Esophagus muscularis mucosa (tissue), 3 donors: ENCODE data around the gene THRB.

Experiments used
- POLR2A ChIP-seq: fragments of 450-650 bp; IDR thresholded peaks from one replicate; pipeline ENCODE4 v1.6.1; 2017; ENCODE audit warnings: antibody characterized with exemption, moderate library complexity, mild to moderate bottlenecking, low read depth
- TF ChIP-seq, protein P1 (sequence below), 3 experiments: fragments of 200-600 bp in 2 of 3; fragments of 450-650 bp in 1 of 3; sonication (generic) in 2 of 3; IDR thresholded peaks; one replicate each; pipeline ENCODE4 v1.5.1; 2017 to 2019; ENCODE audit warnings: antibody characterized with exemption in 3 of 3, mild to moderate bottlenecking in 2 of 3, moderate library complexity in 1 of 3

DNA sequence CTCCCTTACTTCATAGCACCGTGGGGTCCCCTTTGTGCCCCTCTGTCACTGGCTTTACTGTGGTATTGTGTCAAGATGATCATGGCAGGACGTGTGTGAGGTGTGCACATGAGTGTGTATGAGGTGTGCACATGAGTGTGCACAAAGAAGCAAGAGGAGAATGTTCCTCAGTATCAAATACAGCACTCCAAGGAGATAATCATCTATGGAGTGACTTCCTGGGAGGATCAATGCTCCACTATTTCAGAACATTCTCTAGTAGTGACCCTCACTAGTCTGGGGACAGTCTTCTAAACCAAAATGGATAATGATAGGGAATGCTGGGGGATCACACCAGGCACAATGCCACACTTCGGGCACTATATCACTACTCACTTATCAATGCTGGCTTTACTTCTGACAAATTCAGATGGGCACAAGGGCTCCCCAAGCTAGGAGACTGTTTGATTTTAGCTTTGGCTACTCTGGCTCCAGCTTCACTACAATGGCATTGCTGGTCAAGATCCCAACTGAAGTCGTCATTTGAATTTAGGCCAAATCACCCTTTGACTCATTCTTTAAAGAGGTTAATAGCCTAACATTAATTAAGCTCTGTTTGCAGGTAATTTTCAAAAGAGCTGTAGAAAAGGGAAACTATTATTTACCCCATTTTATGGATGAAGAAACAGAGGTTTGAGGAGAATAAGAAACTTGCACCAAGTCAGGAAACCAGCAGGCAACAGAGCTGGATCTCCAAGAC is 124.1 kb downstream of the THRB start:
- no peak for TF ChIP-seq POLR2A
- TF ChIP-seq, protein P1, sequence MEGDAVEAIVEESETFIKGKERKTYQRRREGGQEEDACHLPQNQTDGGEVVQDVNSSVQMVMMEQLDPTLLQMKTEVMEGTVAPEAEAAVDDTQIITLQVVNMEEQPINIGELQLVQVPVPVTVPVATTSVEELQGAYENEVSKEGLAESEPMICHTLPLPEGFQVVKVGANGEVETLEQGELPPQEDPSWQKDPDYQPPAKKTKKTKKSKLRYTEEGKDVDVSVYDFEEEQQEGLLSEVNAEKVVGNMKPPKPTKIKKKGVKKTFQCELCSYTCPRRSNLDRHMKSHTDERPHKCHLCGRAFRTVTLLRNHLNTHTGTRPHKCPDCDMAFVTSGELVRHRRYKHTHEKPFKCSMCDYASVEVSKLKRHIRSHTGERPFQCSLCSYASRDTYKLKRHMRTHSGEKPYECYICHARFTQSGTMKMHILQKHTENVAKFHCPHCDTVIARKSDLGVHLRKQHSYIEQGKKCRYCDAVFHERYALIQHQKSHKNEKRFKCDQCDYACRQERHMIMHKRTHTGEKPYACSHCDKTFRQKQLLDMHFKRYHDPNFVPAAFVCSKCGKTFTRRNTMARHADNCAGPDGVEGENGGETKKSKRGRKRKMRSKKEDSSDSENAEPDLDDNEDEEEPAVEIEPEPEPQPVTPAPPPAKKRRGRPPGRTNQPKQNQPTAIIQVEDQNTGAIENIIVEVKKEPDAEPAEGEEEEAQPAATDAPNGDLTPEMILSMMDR (IDR thresholded peaks at IDR 0.05): no peak
